Omental fat pad (tissue), 4 donors: ENCODE data around the gene AHSP. TPM values are rescaled to one million over a fixed set of nuclear protein-coding genes. Genes with fewer than 3 reads are reported as not detected.

Experiments used
- ATAC-seq: fragments of 150-250 bp; one replicate; pipeline ENCODE4 v1.9.1; 2016; ENCODE audit warnings: mild to moderate bottlenecking, moderate library complexity; ENCODE audit not compliant: low FRiP score
- DNase-seq: peaks from one replicate; pipeline ENCODE4 v3.0.0-alpha.2; 2019; ENCODE audit warnings: low spot score
- CTCF ChIP-seq, 3 donors: fragments of 450-650 bp; IDR thresholded peaks; one replicate each; pipeline ENCODE4 v1.5.1; 2016 to 2017; ENCODE audit warnings: antibody characterized with exemption in 3 of 3, mild to moderate bottlenecking in 3 of 3, moderate library complexity in 2 of 3
- total RNA-seq, 4 donors: library from RNA; depleted of rRNA; stranded (reverse); fragments of >200 nt; gene quantifications; one replicate each; pipeline ENCODE4 v1.1.0, GENCODE V29; 2016

The AHSP gene
- total RNA-seq, 4 donors from 2014 or later: not detected

GRCh38 chr16:31489616-31490584, 37.8 kb upstream of the AHSP start:
- DNase-seq (no peak), ATAC-seq (no peak)
- no peak for TF ChIP-seq CTCF (IDR thresholded peaks at IDR 0.05)

GRCh38 chr16:31491778-31492418, 35.8 kb upstream of the AHSP start:
- DNase-seq (no peak), ATAC-seq (no peak)
- no peak for TF ChIP-seq CTCF (IDR thresholded peaks at IDR 0.05)

- no peak for TF ChIP-seq CTCF (IDR thresholded peaks at IDR 0.05)
- ATAC-seq (no peak), DNase-seq (no peak)
These were observed 34.1 kb upstream of the AHSP start for GRCh38 chr16:31493506-31494125.

- no peak for ATAC-seq
- no peak for TF ChIP-seq CTCF (IDR thresholded peaks at IDR 0.05)
- DNase-seq: no peak
These were observed 31.0 kb upstream of the AHSP start for GRCh38 chr16:31496670-31497069.

- TF ChIP-seq CTCF (IDR thresholded peaks at IDR 0.05): no peak
- ATAC-seq (no peak), DNase-seq (no peak)
These were observed 29.2 kb upstream of the AHSP start for GRCh38 chr16:31498493-31498892.

GRCh38 chr16:31499928-31500327, 27.8 kb upstream of the AHSP start:
- no peak for DNase-seq
- no peak for TF ChIP-seq CTCF (IDR thresholded peaks at IDR 0.05)
- no peak for ATAC-seq
